Posterior vena cava (tissue), 2 donors: ENCODE data around the gene GAPVD1. TPM values are rescaled to one million over a fixed set of nuclear protein-coding genes. Genes with fewer than 3 reads are reported as not detected.
"Not testable (repeated sequence)": the region's sequence is repeated elsewhere in the genome, so short reads cannot be mapped to it uniquely, and the experiment has no call there.

ENCODE experiments used
- DNase-seq: peaks from one replicate; pipeline ENCODE4 v3.0.0-alpha.2; 2020; ENCODE audit warnings: low spot score
- intact Hi-C, 2 donors: fragments of 100-400 bp; cut with DNase I; formaldehyde crosslinking; loops; one replicate each; pipeline versions ENCODE4 v1.14.1 to v1.14.2; 2022 to 2023
- long read RNA-seq, 2 donors: library from polyadenylated mRNA; unstranded; transcript quantifications; one replicate each; pipeline ENCODE4 v2.0.0, GENCODE V29; 2020 to 2021
- total RNA-seq, 2 donors: library from RNA; stranded (reverse); fragmentation: NEBNext Ultra II Directional; extraction: Animal tissue kit (Norgen Biotek cat#: 25700); gene quantifications; one replicate each; pipeline ENCODE4 v1.2.1, GENCODE V29; 2021
- donor health status: DM: yes; HTN: yes; CAD: no.
- donor health status: DM: yes; HTN: yes; CAD: no.

Gene GAPVD1, protein sequence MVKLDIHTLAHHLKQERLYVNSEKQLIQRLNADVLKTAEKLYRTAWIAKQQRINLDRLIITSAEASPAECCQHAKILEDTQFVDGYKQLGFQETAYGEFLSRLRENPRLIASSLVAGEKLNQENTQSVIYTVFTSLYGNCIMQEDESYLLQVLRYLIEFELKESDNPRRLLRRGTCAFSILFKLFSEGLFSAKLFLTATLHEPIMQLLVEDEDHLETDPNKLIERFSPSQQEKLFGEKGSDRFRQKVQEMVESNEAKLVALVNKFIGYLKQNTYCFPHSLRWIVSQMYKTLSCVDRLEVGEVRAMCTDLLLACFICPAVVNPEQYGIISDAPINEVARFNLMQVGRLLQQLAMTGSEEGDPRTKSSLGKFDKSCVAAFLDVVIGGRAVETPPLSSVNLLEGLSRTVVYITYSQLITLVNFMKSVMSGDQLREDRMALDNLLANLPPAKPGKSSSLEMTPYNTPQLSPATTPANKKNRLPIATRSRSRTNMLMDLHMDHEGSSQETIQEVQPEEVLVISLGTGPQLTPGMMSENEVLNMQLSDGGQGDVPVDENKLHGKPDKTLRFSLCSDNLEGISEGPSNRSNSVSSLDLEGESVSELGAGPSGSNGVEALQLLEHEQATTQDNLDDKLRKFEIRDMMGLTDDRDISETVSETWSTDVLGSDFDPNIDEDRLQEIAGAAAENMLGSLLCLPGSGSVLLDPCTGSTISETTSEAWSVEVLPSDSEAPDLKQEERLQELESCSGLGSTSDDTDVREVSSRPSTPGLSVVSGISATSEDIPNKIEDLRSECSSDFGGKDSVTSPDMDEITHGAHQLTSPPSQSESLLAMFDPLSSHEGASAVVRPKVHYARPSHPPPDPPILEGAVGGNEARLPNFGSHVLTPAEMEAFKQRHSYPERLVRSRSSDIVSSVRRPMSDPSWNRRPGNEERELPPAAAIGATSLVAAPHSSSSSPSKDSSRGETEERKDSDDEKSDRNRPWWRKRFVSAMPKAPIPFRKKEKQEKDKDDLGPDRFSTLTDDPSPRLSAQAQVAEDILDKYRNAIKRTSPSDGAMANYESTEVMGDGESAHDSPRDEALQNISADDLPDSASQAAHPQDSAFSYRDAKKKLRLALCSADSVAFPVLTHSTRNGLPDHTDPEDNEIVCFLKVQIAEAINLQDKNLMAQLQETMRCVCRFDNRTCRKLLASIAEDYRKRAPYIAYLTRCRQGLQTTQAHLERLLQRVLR (N-terminal part only)
- total RNA-seq = 10 to 100 TPM; 42.5 to 53.3 TPM
- long read RNA-seq, donor 1, partial matches to known transcripts = 12 of 19 reads
- long read RNA-seq, donor 1, other reads (novel, unspliced or antisense) = 7 of 19 reads
- long read RNA-seq, donor 2, partial matches to known transcripts = 16 of 33 reads
- long read RNA-seq, donor 2, other reads (novel, unspliced or antisense) = 16 of 33 reads

DNA sequence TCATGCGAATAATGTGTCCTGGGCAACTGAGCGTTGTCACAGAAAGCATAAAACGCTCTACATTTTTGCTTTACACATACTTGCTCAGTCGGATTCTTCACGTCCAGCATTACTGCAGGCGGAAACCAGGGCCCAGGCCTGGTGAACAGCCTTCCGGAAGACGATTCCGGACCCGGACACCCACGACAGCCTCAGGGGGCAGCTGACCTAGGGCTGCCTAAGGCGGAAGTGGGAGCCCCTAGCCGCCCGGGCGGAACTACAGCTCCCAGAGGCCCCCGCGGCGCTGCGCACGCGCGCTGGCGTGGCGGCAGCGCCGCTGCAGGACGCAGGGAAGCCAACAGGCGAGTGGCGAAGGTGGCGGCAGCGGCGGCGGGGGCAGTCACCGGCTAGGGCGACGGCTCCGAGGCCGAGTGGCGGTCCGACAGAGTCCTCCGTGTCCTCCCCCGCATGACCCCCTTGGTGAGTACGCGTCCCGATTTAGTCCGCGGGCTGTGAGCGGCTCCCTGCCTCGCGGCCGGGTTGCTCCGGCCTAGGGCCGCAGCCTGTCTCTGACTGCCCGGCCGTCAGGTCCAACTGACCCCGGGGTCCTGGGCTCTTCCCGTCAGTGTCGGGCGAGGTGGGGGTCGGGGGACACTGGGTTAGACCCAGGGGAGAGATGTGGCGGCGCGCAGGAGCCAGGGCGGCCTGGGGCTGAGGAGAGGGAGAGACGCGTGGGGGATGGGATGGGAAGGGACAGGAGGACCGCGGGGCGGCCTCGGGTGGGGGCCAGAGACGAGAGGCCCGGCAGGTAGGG is at the start of gene GAPVD1:
GAPVD1 (plus strand) TSS at position 326 of the 793 bp plus-strand sequence. CDS start 37,096 bp downstream, outside the sequence.
- intact Hi-C loops = no loop called here
- peak; percentile 96 for DNase-seq

DNA sequence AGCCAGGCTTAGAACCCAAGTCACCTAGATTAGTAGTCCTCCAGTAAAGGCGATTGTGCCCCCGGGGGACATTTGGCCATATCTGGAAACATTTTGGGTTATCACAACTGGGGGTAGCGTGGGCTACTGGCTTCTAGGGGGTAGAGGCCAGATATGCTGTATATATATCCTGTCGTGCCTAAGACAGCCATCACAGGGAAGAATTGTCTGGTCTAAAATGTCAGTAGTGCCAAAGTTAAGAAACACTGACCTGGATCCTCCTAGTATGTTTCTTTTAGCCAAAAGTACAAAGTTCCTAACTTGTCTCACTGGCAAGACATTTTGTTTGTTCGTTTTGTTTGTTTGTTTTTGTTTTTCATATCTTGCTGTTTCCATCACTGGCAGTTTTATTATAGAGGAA is 47.4 kb upstream of the GAPVD1 start:
- no peak for DNase-seq
- intact Hi-C loops = no loop called here

DNA sequence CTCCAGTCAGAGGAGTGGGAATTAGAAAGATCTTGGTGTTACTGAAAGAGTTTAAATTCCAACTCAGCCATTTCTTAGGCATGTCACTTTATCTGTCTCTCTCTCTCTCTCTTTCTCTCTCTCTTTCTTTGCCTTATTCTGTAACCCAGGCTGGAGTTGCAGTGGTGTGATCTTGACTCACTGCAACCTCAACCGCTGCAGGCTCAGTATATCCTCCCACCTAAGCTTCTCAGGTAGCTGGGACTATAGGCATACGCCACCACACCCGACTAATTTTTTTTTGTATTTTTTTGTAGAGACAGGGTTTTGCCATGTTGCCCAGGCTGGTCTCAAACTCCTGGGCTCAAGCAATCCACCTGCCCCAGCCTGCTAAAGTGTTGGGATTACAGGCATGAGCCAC is 43.0 kb upstream of the GAPVD1 start:
- intact Hi-C loops = no loop called here
- no peak for DNase-seq

DNA sequence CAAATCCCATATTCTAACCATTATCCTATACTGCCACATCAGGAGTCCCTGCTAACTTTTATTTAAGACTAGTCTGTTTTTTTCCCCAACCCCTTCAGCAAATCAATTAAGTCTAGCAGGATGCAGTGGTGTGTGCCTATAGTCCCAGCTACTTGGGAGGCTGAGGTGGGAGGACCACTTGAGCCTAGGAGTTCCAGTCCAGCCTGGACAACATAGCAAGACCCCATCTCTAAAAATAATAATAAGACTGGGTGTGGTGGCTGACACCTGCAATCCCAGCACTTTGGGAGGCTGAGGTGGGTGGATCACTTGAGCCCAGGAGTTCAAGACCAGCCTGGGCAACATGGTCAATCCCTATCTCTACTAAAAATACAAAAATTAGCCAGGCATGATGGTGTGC is 36.8 kb upstream of the GAPVD1 start:
- intact Hi-C loops = loop anchor here in 1 of 2 donors (10.0 kb wide), 1 partner anchor 1270 kb away; no protein-coding TSS in a partner anchor
- DNase-seq = not testable (repeated sequence)

DNA sequence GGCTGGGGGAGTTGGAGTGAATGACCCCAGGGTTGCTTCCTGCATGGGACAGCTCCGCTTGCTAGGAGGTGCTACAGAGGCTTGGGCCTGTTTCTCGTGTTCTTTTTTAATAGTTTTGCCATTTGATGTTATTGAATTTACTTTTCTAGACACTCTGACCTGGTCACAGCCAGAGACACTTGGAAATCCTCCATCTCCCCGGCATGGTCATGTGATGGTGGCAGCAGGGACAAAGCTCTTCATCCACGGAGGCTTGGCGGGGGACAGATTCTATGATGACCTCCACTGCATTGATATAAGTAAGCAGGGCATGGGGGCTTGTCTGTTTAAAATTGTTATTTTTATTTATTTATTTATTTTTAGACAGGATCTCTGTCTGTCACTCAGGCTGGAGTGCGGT is 33.9 kb upstream of the GAPVD1 start:
- DNase-seq = no peak
- intact Hi-C loops = loop anchor here in 1 of 2 donors (10.0 kb wide), 1 partner anchor 1267 kb away; no protein-coding TSS in a partner anchor

DNA sequence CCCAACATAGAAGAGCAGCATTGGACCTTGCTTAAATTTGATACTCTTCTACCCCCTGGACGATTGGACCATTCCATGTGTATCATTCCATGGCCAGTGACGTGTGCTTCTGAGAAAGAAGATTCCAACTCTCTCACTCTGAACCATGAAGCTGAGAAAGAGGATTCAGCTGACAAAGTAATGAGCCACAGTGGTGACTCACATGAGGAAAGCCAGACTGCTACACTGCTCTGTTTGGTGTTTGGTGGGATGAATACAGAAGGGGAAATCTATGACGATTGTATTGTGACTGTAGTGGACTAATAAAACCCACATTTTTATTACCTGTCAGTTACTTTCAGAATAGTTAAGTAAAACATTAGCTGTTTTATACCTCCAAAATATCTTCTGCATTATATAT is 27.9 kb upstream of the GAPVD1 start:
- no peak for DNase-seq
- intact Hi-C loops = loop anchor here in 1 of 2 donors (10.0 kb wide), 1 partner anchor 91 kb away; no protein-coding TSS in a partner anchor

DNA sequence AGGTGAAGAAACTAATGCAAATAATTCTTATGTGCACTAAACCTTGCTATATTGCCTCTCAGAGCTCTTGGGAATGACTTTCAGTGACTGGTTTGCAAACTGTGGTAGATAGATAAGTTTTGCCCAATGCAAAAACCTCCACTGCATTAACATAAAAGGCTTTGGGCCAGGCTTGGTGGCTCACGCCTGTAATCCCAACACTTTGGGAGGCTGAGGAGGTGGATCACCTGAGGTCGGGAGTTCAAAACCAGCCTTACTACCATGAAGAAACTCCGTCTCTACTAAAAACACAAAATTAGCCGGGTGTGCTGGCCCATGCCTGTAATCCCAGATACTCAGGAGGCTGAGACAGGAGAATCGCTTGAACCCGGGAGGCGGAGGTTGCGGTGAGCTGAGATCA is 27.5 kb upstream of the GAPVD1 start:
- intact Hi-C loops = loop anchor here in 1 of 2 donors (10.0 kb wide), 1 partner anchor 91 kb away; no protein-coding TSS in a partner anchor
- not testable (repeated sequence) for DNase-seq

DNA sequence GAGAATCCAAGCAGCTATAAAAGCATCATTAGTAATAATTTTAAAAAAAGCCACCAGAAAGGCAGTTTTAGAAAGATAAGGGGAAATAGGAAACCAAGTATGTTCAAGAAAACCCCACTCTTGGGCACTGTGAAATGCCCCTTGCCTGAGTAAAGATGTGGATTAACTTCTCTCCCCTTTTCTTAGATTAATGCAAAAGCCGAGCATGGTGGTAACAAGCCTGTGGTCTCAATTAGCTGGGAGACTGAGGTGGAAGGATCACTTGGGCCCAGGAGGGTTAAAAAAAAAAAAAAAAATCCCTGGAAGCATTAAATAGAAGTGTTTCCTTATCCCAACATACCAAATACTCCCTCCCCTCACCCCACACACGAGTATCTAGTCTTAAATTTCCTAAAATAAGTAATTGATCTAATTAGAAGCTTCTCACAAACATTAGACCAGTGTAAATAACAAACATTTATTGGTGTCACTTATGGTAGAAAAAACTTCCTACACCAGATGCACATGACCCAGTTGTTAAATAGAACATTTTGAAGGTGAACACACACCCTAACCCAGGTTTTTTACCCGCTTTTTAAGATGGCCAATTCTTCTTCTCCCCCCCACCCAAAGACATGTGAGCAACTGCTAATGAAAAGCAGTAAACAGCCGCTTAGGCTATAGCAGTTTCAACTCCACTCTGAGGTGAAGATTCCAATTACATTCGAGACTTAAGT is 25.7 kb upstream of the GAPVD1 start:
- intact Hi-C loops = loop anchor here in 1 of 2 donors (10.0 kb wide), 1 partner anchor 89 kb away; no protein-coding TSS in a partner anchor
- DNase-seq = no peak

DNA sequence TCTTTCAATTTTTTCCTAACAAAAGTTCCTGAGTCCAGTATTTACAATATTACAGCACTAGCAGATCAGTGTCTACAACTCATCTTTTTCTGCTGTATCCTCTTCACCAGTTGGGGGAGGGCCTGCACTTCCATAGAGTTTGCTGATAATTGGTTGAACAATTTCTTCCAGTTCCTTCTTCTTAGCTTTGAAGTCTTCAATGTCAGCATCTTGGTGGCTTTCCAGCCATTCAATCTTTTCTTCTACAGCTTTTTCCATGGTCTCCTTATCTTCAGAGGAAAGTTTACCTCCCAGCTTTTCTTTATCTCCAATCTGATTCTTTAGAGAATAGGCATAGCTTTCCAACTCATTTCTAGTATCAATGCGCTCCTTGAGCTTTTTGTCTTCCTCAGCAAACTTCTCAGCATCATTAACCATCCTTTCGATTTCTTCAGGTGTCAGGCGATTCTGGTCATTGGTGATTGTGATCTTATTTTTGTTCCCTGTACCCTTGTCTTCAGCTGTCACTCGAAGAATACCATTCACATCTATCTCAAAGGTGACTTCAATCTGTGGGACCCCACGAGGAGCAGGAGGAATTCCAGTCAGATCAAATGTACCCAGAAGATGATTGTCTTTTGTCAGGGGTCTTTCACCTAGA is 25.0 kb upstream of the GAPVD1 start:
- intact Hi-C loops = loop anchor here in 1 of 2 donors (10.0 kb wide), 1 partner anchor 88 kb away; no protein-coding TSS in a partner anchor
- not testable (repeated sequence) for DNase-seq

DNA sequence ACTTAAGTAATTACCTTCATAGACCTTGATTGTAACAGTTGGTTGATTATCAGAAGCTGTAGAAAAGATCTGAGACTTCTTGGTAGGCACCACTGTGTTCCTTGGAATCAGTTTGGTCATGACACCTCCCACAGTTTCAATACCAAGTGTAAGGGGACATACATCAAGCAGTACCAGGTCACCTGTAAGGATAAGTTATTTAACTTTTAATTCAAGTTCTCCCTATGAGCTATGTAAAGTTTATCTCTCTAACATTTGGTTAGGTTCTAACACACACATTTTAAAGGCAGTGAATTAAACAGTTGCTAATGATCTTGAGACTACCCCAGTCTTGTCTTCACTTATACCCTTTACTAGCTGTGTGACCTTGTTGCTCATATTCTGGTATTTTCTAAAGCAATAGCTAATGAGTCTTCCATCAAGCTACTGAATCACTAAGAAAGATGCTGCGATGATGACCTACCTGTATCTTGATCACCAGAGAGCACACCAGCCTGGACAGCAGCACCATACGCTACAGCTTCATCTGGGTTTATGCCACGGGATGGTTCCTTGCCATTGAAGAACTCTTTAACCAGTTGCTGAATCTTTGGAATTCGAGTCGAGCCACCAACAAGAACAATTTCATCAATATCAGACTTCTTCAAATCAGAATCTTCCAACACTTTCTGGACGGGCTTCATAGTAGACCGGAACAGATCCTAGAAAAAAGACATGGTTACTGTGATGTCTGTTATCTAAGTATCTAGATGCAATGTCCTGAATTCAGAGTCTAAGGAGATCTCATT is 23.3 kb upstream of the GAPVD1 start:
- intact Hi-C loops = loop anchor here in 1 of 2 donors (10.0 kb wide), 1 partner anchor 86 kb away; no protein-coding TSS in a partner anchor
- DNase-seq = no peak

DNA sequence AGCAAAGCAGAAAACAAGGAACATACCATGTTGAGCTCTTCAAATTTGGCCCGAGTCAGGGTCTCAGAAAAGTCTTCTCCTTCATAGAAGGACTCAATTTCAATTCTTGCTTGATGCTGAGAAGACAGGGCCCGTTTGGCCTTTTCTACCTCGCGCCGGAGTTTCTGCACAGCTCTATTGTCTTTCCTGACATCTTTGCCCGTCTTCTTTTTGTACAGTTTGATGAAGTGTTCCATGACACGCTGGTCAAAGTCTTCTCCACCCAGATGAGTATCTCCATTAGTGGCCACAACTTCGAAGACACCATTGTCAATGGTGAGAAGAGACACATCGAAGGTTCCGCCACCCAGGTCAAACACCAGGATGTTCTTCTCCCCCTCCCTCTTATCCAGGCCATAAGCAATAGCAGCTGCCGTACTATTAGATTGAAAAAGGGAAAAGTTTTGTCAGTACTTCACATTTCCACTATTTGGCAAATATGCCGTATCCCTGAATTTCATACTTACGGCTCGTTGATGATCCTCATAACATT is 22.6 kb upstream of the GAPVD1 start:
- DNase-seq = no peak
- intact Hi-C loops = loop anchor here in 1 of 2 donors (10.0 kb wide), 1 partner anchor 86 kb away; no protein-coding TSS in a partner anchor

DNA sequence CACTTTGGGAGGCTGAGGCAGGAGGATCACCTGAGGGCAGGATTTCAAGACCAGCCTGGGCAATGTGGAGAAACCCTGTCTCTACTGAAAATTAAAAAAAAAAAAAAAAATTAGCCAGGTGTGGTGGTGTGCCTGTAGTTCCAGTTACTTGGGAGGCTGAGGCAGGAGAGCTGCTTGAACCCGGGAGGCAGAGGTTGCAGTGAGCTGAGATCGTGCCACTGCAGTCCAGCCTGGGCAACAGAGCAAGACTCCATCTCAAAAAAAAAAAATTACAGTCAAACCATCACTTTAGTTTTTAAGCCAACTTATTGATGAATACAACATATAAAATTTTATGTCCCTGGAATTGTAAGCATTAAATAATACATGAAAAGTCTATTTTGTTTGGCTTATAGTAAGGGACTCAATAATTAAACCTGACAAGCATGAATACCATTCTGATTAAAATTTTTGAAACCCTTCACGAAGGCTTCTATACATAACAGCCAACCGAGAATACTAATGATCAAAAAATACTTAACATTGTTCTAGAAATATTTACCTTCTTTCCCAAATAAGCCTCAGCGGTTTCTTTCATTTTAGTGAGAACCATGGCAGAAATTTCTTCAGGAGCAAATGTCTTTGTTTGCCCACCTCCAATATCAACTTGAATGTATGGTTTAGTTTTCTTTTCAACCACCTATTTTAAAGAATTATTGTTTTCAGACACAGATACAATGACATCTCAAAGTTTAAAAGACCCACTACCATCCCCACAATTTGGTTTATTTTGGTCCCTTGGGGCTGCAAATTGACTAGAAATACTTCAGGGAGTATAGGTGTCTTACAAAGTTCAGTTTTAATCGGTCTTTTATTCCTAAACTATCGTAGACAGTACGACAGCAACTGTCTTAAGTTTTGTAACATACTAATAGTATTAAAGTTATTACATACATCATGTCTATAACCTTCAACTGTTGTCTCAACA is 21.7 kb upstream of the GAPVD1 start:
- DNase-seq = no peak
- intact Hi-C loops = loop anchor here (10.0 kb wide), 2 partner anchors 85 to 95 kb away; no protein-coding TSS in a partner anchor

DNA sequence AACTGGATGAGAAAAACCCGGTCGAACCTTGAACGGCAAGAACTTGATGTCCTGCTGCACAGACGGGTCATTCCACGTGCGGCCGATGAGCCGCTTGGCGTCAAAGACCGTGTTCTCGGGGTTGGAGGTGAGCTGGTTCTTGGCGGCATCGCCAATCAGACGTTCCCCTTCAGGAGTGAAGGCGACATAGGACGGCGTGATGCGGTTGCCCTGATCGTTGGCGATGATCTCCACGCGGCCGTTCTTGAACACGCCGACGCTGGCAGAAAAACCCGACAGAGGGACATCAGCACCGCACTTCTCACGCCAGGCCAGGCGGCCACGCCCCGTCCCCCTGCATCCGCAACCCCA is 21.0 kb upstream of the GAPVD1 start:
- peak; percentile 88 for DNase-seq
- intact Hi-C loops = loop anchor here in 1 of 2 donors (10.0 kb wide), 1 partner anchor 94 kb away; no protein-coding TSS in a partner anchor
